Left renal pelvis (tissue), 4 donors: Measurements from ENCODE around the gene MITD1. TPM values are rescaled to one million over a fixed set of nuclear protein-coding genes. Genes with fewer than 3 reads are reported as not detected.
"Not testable (repeated sequence)": the region's sequence is repeated elsewhere in the genome, so short reads cannot be mapped to it uniquely, and the experiment has no call there.

Source experiments
- DNase-seq, 4 donors: peaks; one replicate each; pipeline ENCODE4 v3.0.0-alpha.2; 2013; ENCODE audit warnings: low read depth in 4 of 4, low spot score in 3 of 4
- polyA plus RNA-seq, 4 donors: library from polyadenylated mRNA; unstranded; fragments of 120-200 nt; gene quantifications; one replicate each; pipeline ENCODE4 v1.2.1, GENCODE V29; 2013; ENCODE audit not compliant: insufficient read length in 4 of 4

The MITD1 gene
- polyA plus RNA-seq, 4 donors, result 39.8 to 54.3 (median 51.6) TPM

DNA sequence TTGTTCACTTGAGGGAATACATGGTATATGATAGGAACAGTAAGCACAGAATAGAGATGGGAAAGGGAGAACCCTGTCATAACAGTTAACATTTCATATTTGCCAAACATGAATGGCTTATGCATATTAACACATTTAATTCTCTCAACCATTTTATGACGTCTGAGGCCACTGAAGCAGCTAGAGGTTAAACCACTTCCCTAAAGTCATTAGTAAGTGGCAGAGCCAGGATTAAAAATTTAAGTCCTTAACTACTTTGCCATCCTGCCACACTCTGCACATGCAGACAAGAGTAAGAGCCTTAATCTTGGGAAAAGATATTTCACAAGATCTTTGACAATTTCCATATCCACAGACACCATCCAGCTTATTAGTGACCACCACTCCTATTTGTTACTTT lies 24.0 kb downstream of the MITD1 start:
- no peak for DNase-seq

GRCh38 chr2:99154643-99155536 lies 26.0 kb downstream of the MITD1 start, which contains the start of the genes LIPT1 and TSGA10:
Gene LIPT1 (plus strand): TSS chr2:99154967. CDS start chr2:99161958, 6,991 bp downstream.
Gene TSGA10 (minus strand): TSS chr2:99154942. CDS start chr2:99109439, 45,503 bp downstream.
- peak; percentile 81 to 87 (median 86) for DNase-seq

GRCh38 chr2:99153921-99154604 lies 26.8 kb downstream of the MITD1 start:
- DNase-seq, result no peak

DNA sequence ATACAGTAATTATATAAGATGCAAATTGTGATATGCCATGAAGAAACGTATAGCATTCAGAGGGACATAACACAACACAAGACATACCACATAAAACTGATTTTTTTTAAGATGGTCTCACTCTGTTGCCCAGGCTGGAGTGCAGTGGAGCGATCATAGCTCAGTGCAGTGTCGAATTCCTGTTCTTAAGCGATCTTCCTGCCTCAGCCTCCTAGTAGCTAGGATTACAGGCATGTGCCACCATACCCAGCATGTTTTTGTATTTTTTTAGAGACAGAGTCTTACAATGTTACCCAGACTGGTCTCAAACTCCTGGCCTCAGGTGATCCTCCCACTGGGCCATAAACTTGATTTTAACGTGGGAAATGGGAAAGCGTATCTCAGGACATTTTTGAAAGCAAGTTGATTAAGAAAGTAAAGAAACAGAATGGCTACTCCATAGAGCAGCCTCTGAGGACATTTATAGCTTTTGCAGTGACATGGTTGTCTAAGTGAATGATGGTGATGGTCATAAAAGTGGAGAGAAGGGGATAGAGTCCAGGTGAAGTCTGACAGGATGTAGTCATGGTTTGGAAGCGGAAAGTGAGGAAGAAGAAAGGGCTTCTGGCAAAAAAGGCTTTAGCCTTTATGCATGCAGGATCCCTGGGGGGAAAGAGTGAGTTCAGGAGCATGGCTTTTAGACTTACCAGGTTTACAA lies 28.5 kb downstream of the MITD1 start:
- no peak for DNase-seq

DNA sequence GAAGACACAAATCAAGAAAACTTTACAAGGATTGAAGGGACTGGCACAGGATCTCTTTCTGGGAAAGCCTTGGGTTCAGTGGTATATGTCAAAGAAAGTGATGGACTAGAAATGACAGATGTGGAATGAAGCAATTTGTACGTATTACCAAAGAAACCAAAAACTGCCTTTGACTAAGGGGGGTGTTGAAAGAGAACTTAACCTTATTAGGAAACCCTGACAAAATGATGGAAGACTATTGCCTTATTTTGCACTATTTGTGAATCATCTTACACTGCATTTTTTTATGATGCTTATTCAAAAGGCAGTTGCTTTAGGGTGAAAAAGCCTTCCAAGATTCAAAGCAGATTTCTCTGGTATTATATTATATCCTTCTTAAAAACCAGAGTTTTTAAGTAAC lies 30.2 kb downstream of the MITD1 start:
- no peak for DNase-seq

- DNase-seq, result peak; percentile 85 to 89 (median 87)
Measured at GRCh38 chr2:99141110-99142108, 39.4 kb downstream of the MITD1 start, which contains the start of gene C2orf15. Gene C2orf15 (plus strand): TSS chr2:99141707. CDS start chr2:99150559, 8,852 bp downstream.

- DNase-seq, result peak in 1 of 4 donors; percentile 36
Measured at GRCh38 chr2:99140860-99141109, 40.1 kb downstream of the MITD1 start.

DNA sequence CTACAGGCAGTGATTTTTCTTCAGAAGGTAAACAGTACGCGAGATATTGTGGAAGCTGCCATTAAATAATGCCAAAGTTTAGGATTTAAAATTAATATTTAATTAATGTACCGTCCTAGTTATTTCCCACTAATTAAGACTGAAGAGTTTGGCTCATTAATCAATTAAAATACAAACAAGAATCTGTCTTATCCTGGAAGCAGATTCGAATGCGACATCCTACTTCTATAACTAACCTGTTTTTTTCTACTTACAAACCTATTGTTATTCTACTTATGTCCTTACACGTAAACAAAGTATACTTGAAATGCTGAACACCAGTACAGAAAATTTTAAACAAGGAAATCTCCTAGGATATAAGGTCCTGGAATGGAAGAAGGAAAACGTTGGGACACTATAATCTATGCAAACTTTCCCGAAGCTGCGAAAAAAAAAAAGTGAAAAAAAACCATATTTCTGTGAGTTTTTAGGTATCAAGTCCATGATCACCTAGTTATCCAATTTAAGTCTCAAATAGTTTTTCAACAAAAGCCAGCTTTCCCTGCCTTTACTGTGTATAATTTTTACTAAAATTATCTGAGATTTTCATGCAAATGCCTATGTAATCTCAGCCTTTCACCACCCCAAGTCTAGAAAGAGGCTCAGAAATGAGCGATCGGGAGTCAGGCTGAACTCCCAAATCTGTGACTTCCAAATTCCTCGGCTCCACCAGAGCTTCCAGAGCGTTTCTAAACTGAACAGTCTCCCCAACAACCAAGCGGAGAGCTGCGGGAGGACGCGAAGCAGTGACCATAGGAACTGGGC lies 40.6 kb downstream of the MITD1 start:
- no peak for DNase-seq

DNA sequence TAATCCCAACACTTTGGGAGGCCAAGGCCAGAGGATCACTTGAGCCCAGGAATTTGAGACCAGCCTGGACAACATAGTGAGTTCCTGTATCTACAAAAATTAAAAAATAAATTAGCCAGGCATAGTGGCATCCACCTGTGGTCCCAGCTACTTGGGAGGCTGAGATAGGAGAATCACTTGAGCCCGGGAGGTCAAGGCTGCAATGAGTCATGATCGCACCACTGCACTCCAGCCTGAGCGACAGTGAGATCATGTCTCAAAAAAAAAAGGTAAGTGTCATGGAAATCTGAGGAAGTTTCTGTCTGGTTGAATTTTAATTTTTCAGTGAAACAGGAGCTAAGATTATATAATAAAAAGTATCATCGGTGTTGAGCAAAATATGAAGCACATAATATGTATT lies 41.9 kb downstream of the MITD1 start:
- DNase-seq, result no peak

DNA sequence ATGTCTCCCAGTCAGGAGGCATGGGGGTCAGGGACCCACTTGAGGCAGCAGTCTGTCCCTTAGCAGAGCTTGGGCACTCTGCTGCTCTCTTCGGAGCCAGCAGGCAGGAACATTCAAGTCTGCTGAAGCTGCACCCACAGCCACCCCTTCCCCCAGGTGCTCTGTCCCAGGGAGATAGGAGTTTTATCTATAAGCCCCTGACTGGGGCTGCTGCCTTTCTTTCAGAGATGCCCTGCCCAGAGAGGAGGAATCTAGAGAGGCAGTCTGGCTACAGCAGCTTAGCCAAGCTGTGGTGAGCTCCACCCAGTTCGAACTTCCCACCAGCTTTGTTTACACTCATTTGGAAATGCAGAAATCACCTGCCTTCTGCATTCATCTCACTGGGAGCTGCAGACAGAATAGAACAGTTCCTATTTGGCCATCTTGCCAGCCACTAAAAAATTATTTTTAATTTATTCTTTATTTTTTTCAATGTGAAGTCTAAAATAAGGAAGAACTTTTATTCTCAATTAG lies 45.8 kb downstream of the MITD1 start:
- DNase-seq, result not testable (repeated sequence)

GRCh38 chr2:99127981-99128380 lies 52.9 kb downstream of the MITD1 start:
- no peak for DNase-seq

Other genes with a start within 250 kb of the MITD1 start
- gene CRACDL, start 244.8 kb downstream of the MITD1 start, polyA plus RNA-seq, result 1 to 10 TPM; 1.5 to 3.2 (median 2.7) TPM
- gene C2orf15, start 39.4 kb downstream of the MITD1 start, polyA plus RNA-seq, result 10 to 100 TPM in 3 of 4 donors, 1 to 10 TPM in 1; 1.5 to 11.6 (median 11.4) TPM
- 10 to 100 TPM in 3 of 4 donors, 1 to 10 TPM in 1; 4.6 to 19.9 (median 12.6) TPM for gene TSGA10, start 26.1 kb downstream of the MITD1 start, polyA plus RNA-seq
- gene LIPT1, start 26.1 kb downstream of the MITD1 start, polyA plus RNA-seq, result 10 to 100 TPM; 11.9 to 19.5 (median 14.4) TPM
- 10 to 100 TPM; 37.3 to 57.7 (median 51.0) TPM for gene MRPL30, start 126 bp upstream of the MITD1 start, polyA plus RNA-seq
- gene LYG2, start 74.6 kb upstream of the MITD1 start, polyA plus RNA-seq, result under 1 TPM in 3 of 4 donors, not detected in 1; 0.33 to 0.49 (median 0.36) TPM
- gene LYG1, start 120.1 kb upstream of the MITD1 start, polyA plus RNA-seq, result 1 to 10 TPM; 1.4 to 6.4 (median 3.4) TPM
- 10 to 100 TPM; 36.0 to 46.2 (median 41.8) TPM for gene TXNDC9, start 155.3 kb upstream of the MITD1 start, polyA plus RNA-seq
- gene EIF5B, start 156.3 kb upstream of the MITD1 start, polyA plus RNA-seq, result 10 to 100 TPM; 53.7 to 83.2 (median 68.2) TPM